ENCODE data around the gene SNX7.

Gene SNX7

GRCh38 chr1:98761219-98761865 lies 99.8 kb downstream of the SNX7 start:
- Histone ChIP-seq H3K36me3 (ENCODE audit: low read length) (no peaks in the 10 kb centered on the region), H3K79me2 (ENCODE audit: insufficient read depth, low read length) (no peaks in the 10 kb centered on the region), H3K9ac (ENCODE audit: low read length) (no peak overlapping the region), H3K9me3 (ENCODE audit: insufficient read depth, low read length) (no peaks in the 10 kb centered on the region), H3K9me2 (replicated peaks; ENCODE audit: insufficient read depth, low read length) (no peaks in the 10 kb centered on the region), H3K27me3 (ENCODE audit: low read length) (no peaks in the 10 kb centered on the region), H3K4me2 (ENCODE audit: low read depth, low read length, poor library complexity, severe bottlenecking) (no peak overlapping the region), H2AFZ (ENCODE audit: low read depth, low read length, severe bottlenecking) (no peak overlapping the region), H3K27ac (ENCODE audit: low read depth, low read length) (no peak overlapping the region), H4K20me1 (ENCODE audit: low read depth, low read length) (no peaks in the 10 kb centered on the region), H3K4me3 (ENCODE audit: insufficient read depth, low read length, poor library complexity, severe bottlenecking) (no peak overlapping the region), H3F3A (ENCODE audit: insufficient read depth) (no peaks in the 10 kb centered on the region)
- TF ChIP-seq CTCF (IDR thresholded peaks at IDR 0.05; ENCODE audit: insufficient read depth, low read length, poor library complexity, severe bottlenecking) (no peak), EZH2phosphoT487 (conservative IDR thresholded peaks at IDR 0.05; ENCODE audit: low read length) (no peak)

- Histone ChIP-seq H3K9me2 (replicated peaks; ENCODE audit: insufficient read depth, low read length) (no peaks in the 10 kb centered on the region), H3K27me3 (ENCODE audit: low read length) (no peaks in the 10 kb centered on the region)
- TF ChIP-seq CTCF (IDR thresholded peaks at IDR 0.05; ENCODE audit: insufficient read depth, low read length, poor library complexity, severe bottlenecking) (no peak), EZH2phosphoT487 (conservative IDR thresholded peaks at IDR 0.05; ENCODE audit: low read length) (no peak)
Observed at GRCh38 chr1:98763488-98764150, 102.1 kb downstream of the SNX7 start.

GRCh38 chr1:98764485-98764884 lies 103.0 kb downstream of the SNX7 start:
- no peak overlapping the region for H3K9ac ChIP-seq (ENCODE audit: low read length)
- no peak for TF ChIP-seq CTCF (IDR thresholded peaks at IDR 0.05; ENCODE audit: insufficient read depth, low read length, poor library complexity, severe bottlenecking)
- no peak for TF ChIP-seq EZH2phosphoT487 (conservative IDR thresholded peaks at IDR 0.05; ENCODE audit: low read length)
- H4K20me1 ChIP-seq (ENCODE audit: low read depth, low read length), result no peaks in the 10 kb centered on the region
- H3K27me3 ChIP-seq (ENCODE audit: low read length), result no peaks in the 10 kb centered on the region
- H3K4me2 ChIP-seq (ENCODE audit: low read depth, low read length, poor library complexity, severe bottlenecking), result no peak overlapping the region
- no peaks in the 10 kb centered on the region for H3K9me3 ChIP-seq (ENCODE audit: insufficient read depth, low read length)
- no peak overlapping the region for H3K4me3 ChIP-seq (ENCODE audit: insufficient read depth, low read length, poor library complexity, severe bottlenecking)
- no peaks in the 10 kb centered on the region for H3K79me2 ChIP-seq (ENCODE audit: insufficient read depth, low read length)
- H3K9me2 ChIP-seq (replicated peaks; ENCODE audit: insufficient read depth, low read length), result no peaks in the 10 kb centered on the region
- H3K27ac ChIP-seq (ENCODE audit: low read depth, low read length), result no peak overlapping the region
- H2AFZ ChIP-seq (ENCODE audit: low read depth, low read length, severe bottlenecking), result no peak overlapping the region
- H3K36me3 ChIP-seq (ENCODE audit: low read length), result no peaks in the 10 kb centered on the region
- no peaks in the 10 kb centered on the region for H3F3A ChIP-seq (ENCODE audit: insufficient read depth)

More at GRCh38 chr1:98763488-98764150, 102.1 kb downstream of the SNX7 start:
- H3K9ac ChIP-seq (ENCODE audit: low read length), result no peak overlapping the region
- H3K4me2 ChIP-seq (ENCODE audit: low read depth, low read length, poor library complexity, severe bottlenecking), result no peak overlapping the region
- H4K20me1 ChIP-seq (ENCODE audit: low read depth, low read length), result no peaks in the 10 kb centered on the region
- H2AFZ ChIP-seq (ENCODE audit: low read depth, low read length, severe bottlenecking), result no peak overlapping the region
- H3K27ac ChIP-seq (ENCODE audit: low read depth, low read length), result no peak overlapping the region
- H3K36me3 ChIP-seq (ENCODE audit: low read length), result no peaks in the 10 kb centered on the region
- no peaks in the 10 kb centered on the region for H3K9me3 ChIP-seq (ENCODE audit: insufficient read depth, low read length)
- H3K79me2 ChIP-seq (ENCODE audit: insufficient read depth, low read length), result no peaks in the 10 kb centered on the region
- H3F3A ChIP-seq (ENCODE audit: insufficient read depth), result no peaks in the 10 kb centered on the region
- H3K4me3 ChIP-seq (ENCODE audit: insufficient read depth, low read length, poor library complexity, severe bottlenecking), result no peak overlapping the region

All from SU-DHL-6 (cell line).